HepG2 (cell line): ENCODE results near the gene PRDX2. TPM values are rescaled to one million over a fixed set of nuclear protein-coding genes. Genes with fewer than 3 reads are reported as not detected.

Experiments
- CHCHD3 ChIP-seq: sonication (generic); formaldehyde crosslinking; IDR thresholded peaks from 2 replicates; pipeline ENCODE4 v1.8.0; 2022; ENCODE audit warnings: mild to moderate bottlenecking, missing genetic modification reagents, moderate library complexity
- MATR3 ChIP-seq: sonication (generic); formaldehyde crosslinking; IDR thresholded peaks from 2 replicates; pipeline ENCODE4 v1.4.0; 2020; ENCODE audit warnings: missing genetic modification reagents
- NFATC3 ChIP-seq: sonication (generic); formaldehyde crosslinking; IDR thresholded peaks from 2 replicates; pipeline ENCODE4 v1.5.1; 2020; ENCODE audit warnings: mild to moderate bottlenecking, missing genetic modification reagents
- TRIM24 ChIP-seq: sonication (generic); formaldehyde crosslinking; IDR thresholded peaks from 2 replicates; pipeline ENCODE4 v1.8.0; 2022; ENCODE audit warnings: mild to moderate bottlenecking, missing genetic modification reagents
- ZKSCAN1 ChIP-seq: fragments of 150-350 bp; IDR thresholded peaks from 2 replicates; pipeline ENCODE4 v1.6.1; 2014; ENCODE audit warnings: low read length
- ZNF431 ChIP-seq: sonication (generic); formaldehyde crosslinking; IDR thresholded peaks from 2 replicates; pipeline ENCODE4 v1.9.0; 2022; ENCODE audit warnings: missing genetic modification reagents, low read depth, mild to moderate bottlenecking, borderline replicate concordance
- ZNF777 ChIP-seq: sonication (generic); formaldehyde crosslinking; IDR thresholded peaks from 2 replicates; pipeline ENCODE4 v1.4.0; 2020; ENCODE audit warnings: missing genetic modification reagents
- polyA plus RNA-seq, 8 experiments: library from polyadenylated mRNA; depleted of rRNA in 3 of 8; stranded (reverse) in 7 of 8; unstranded in 1 of 8; fragments of >200 nt; fragmentation: Illumina TruSeq in 4 of 8; extraction: Trizol in 4 of 8; gene quantifications; 2 replicates each; pipeline versions ENCODE4 v1.2.1 to v1.2.3, GENCODE V29; 2011 to 2016; ENCODE audit warnings: low read depth in 4 of 8, missing spikeins in 1 of 8, mixed read lengths in 1 of 8; ENCODE audit not compliant: insufficient read depth in 1 of 8
- total RNA-seq, 5 experiments: library from RNA; depleted of rRNA; stranded (reverse); fragments of >200 nt; fragmentation: Illumina TruSeq; extraction: Trizol; gene quantifications; 2 replicates each; pipeline ENCODE4 v1.2.3, GENCODE V29; 2016; ENCODE audit warnings: low read depth in 1 of 5
- TF ChIP-seq, protein P1 (sequence below): sonication (generic); formaldehyde crosslinking; IDR thresholded peaks from 2 replicates; pipeline ENCODE4 v1.5.1; 2020; ENCODE audit warnings: mild to moderate bottlenecking, missing genetic modification reagents, borderline replicate concordance
- TF ChIP-seq, protein P2 (sequence below): sonication (generic); formaldehyde crosslinking; IDR thresholded peaks from 2 replicates; pipeline ENCODE4 v1.8.0; 2022; ENCODE audit warnings: missing genetic modification reagents, mild to moderate bottlenecking, moderate library complexity, borderline replicate concordance
- TF ChIP-seq, protein P3 (sequence below): IDR thresholded peaks from 2 replicates; pipeline ENCODE4 v1.6.1; 2016; ENCODE audit warnings: low read depth, control low read depth
- TF ChIP-seq, protein P4 (sequence below): sonication (generic); formaldehyde crosslinking; IDR thresholded peaks from 2 replicates; pipeline ENCODE4 v1.8.0; 2022; ENCODE audit warnings: low read depth, missing genetic modification reagents
- TF ChIP-seq, protein P5 (sequence below): sonication (generic); formaldehyde crosslinking; IDR thresholded peaks from 2 replicates; pipeline ENCODE4 v1.9.0; 2021; ENCODE audit warnings: missing genetic modification reagents, mild to moderate bottlenecking, borderline replicate concordance
- TF ChIP-seq, protein P6 (sequence below): sonication (generic); formaldehyde crosslinking; IDR thresholded peaks from 2 replicates; pipeline ENCODE4 v1.4.0; 2020; ENCODE audit warnings: missing genetic modification reagents

The PRDX2 gene
- total and polyA plus RNA-seq, 2 of the 13 experiments (the other 11 are each of a cell fraction or from before 2014, with no cell fraction given): 218 to 381 TPM

DNA sequence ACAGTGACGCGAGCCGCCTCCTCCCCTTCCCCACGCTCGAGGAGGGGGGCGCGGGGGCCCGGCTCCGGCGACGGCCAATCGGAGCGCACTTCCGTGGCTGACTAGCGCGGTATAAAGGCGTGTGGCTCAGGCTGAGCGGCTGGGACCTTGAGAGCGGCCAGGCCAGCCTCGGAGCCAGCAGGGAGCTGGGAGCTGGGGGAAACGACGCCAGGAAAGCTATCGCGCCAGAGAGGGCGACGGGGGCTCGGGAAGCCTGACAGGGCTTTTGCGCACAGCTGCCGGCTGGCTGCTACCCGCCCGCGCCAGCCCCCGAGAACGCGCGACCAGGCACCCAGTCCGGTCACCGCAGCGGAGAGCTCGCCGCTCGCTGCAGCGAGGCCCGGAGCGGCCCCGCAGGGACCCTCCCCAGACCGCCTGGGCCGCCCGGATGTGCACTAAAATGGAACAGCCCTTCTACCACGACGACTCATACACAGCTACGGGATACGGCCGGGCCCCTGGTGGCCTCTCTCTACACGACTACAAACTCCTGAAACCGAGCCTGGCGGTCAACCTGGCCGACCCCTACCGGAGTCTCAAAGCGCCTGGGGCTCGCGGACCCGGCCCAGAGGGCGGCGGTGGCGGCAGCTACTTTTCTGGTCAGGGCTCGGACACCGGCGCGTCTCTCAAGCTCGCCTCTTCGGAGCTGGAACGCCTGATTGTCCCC is 10.1 kb downstream of the PRDX2 start, which contains the start of gene JUNB (continued):
- TF ChIP-seq, protein P1, sequence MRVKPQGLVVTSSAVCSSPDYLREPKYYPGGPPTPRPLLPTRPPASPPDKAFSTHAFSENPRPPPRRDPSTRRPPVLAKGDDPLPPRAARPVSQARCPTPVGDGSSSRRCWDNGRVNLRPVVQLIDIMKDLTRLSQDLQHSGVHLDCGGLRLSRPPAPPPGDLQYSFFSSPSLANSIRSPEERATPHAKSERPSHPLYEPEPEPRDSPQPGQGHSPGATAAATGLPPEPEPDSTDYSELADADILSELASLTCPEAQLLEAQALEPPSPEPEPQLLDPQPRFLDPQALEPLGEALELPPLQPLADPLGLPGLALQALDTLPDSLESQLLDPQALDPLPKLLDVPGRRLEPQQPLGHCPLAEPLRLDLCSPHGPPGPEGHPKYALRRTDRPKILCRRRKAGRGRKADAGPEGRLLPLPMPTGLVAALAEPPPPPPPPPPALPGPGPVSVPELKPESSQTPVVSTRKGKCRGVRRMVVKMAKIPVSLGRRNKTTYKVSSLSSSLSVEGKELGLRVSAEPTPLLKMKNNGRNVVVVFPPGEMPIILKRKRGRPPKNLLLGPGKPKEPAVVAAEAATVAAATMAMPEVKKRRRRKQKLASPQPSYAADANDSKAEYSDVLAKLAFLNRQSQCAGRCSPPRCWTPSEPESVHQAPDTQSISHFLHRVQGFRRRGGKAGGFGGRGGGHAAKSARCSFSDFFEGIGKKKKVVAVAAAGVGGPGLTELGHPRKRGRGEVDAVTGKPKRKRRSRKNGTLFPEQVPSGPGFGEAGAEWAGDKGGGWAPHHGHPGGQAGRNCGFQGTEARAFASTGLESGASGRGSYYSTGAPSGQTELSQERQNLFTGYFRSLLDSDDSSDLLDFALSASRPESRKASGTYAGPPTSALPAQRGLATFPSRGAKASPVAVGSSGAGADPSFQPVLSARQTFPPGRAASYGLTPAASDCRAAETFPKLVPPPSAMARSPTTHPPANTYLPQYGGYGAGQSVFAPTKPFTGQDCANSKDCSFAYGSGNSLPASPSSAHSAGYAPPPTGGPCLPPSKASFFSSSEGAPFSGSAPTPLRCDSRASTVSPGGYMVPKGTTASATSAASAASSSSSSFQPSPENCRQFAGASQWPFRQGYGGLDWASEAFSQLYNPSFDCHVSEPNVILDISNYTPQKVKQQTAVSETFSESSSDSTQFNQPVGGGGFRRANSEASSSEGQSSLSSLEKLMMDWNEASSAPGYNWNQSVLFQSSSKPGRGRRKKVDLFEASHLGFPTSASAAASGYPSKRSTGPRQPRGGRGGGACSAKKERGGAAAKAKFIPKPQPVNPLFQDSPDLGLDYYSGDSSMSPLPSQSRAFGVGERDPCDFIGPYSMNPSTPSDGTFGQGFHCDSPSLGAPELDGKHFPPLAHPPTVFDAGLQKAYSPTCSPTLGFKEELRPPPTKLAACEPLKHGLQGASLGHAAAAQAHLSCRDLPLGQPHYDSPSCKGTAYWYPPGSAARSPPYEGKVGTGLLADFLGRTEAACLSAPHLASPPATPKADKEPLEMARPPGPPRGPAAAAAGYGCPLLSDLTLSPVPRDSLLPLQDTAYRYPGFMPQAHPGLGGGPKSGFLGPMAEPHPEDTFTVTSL (CRISPR knock-in tag): no peak
- TF ChIP-seq TRIM24 (CRISPR knock-in tag): no peak
- TF ChIP-seq, protein P2, sequence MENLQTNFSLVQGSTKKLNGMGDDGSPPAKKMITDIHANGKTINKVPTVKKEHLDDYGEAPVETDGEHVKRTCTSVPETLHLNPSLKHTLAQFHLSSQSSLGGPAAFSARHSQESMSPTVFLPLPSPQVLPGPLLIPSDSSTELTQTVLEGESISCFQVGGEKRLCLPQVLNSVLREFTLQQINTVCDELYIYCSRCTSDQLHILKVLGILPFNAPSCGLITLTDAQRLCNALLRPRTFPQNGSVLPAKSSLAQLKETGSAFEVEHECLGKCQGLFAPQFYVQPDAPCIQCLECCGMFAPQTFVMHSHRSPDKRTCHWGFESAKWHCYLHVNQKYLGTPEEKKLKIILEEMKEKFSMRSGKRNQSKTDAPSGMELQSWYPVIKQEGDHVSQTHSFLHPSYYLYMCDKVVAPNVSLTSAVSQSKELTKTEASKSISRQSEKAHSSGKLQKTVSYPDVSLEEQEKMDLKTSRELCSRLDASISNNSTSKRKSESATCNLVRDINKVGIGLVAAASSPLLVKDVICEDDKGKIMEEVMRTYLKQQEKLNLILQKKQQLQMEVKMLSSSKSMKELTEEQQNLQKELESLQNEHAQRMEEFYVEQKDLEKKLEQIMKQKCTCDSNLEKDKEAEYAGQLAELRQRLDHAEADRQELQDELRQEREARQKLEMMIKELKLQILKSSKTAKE (CRISPR knock-in tag): peak; percentile 84
- TF ChIP-seq, protein P3, sequence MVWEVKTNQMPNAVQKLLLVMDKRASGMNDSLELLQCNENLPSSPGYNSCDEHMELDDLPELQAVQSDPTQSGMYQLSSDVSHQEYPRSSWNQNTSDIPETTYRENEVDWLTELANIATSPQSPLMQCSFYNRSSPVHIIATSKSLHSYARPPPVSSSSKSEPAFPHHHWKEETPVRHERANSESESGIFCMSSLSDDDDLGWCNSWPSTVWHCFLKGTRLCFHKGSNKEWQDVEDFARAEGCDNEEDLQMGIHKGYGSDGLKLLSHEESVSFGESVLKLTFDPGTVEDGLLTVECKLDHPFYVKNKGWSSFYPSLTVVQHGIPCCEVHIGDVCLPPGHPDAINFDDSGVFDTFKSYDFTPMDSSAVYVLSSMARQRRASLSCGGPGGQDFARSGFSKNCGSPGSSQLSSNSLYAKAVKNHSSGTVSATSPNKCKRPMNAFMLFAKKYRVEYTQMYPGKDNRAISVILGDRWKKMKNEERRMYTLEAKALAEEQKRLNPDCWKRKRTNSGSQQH (CRISPR knock-in tag): no peak
- peak; percentile 85 for TF ChIP-seq ZNF777 (CRISPR knock-in tag)
- TF ChIP-seq CHCHD3 (CRISPR knock-in tag): no peak
- peak; percentile 95 for TF ChIP-seq ZNF431 (CRISPR knock-in tag)
- TF ChIP-seq, protein P4, sequence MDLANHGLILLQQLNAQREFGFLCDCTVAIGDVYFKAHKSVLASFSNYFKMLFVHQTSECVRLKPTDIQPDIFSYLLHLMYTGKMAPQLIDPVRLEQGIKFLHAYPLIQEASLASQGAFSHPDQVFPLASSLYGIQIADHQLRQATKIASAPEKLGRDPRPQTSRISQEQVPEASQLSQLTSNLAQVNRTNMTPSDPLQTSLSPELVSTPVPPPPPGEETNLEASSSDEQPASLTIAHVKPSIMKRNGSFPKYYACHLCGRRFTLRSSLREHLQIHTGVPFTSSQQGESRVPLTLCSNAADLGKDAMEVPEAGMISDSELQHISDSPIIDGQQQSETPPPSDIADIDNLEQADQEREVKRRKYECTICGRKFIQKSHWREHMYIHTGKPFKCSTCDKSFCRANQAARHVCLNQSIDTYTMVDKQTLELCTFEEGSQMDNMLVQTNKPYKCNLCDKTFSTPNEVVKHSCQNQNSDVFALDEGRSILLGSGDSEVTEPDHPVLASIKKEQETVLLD (CRISPR knock-in tag): peak; percentile 35
- TF ChIP-seq ZKSCAN1: no peak
- no peak for TF ChIP-seq NFATC3 (CRISPR knock-in tag)
- TF ChIP-seq, protein P5, sequence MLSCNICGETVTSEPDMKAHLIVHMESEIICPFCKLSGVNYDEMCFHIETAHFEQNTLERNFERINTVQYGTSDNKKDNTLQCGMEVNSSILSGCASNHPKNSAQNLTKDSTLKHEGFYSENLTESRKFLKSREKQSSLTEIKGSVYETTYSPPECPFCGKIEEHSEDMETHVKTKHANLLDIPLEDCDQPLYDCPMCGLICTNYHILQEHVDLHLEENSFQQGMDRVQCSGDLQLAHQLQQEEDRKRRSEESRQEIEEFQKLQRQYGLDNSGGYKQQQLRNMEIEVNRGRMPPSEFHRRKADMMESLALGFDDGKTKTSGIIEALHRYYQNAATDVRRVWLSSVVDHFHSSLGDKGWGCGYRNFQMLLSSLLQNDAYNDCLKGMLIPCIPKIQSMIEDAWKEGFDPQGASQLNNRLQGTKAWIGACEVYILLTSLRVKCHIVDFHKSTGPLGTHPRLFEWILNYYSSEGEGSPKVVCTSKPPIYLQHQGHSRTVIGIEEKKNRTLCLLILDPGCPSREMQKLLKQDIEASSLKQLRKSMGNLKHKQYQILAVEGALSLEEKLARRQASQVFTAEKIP: no peak
- no peak for TF ChIP-seq MATR3 (CRISPR knock-in tag)
- TF ChIP-seq, protein P6, sequence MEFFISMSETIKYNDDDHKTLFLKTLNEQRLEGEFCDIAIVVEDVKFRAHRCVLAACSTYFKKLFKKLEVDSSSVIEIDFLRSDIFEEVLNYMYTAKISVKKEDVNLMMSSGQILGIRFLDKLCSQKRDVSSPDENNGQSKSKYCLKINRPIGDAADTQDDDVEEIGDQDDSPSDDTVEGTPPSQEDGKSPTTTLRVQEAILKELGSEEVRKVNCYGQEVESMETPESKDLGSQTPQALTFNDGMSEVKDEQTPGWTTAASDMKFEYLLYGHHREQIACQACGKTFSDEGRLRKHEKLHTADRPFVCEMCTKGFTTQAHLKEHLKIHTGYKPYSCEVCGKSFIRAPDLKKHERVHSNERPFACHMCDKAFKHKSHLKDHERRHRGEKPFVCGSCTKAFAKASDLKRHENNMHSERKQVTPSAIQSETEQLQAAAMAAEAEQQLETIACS (CRISPR knock-in tag): no peak
